CD4-positive, alpha-beta T cell treated with Interleukin-6 at 100 ng/mL for 8 hours (primary cell): ENCODE data around the gene TBC1D2.
A peak's percentile ranks its signal among the peaks of the same experiment; 100 is the strongest.
"Not testable (repeated sequence)": the region's sequence is repeated elsewhere in the genome, so short reads cannot be mapped to it uniquely, and the experiment has no call there.

Experiments
- DNase-seq: peaks from one replicate; pipeline ENCODE4 v3.0.0-alpha.2; 2020; ENCODE audit warnings: mixed read lengths, low spot score

Gene TBC1D2

GRCh38 chr9:98191671-98192502 is 63.6 kb downstream of the TBC1D2 start:
- DNase-seq: peak; percentile 45

GRCh38 chr9:98191181-98191608 is 64.3 kb downstream of the TBC1D2 start:
- DNase-seq: no peak

- DNase-seq: no peak
Observed at GRCh38 chr9:98190757-98191105, 64.7 kb downstream of the TBC1D2 start.

- no peak for DNase-seq
Observed at GRCh38 chr9:98189412-98189811, 66.0 kb downstream of the TBC1D2 start.

- DNase-seq: no peak
Observed at GRCh38 chr9:98187926-98188325, 67.5 kb downstream of the TBC1D2 start.

- no peak for DNase-seq
Observed at GRCh38 chr9:98186236-98186635, 69.2 kb downstream of the TBC1D2 start.

GRCh38 chr9:98185611-98186171 is 69.8 kb downstream of the TBC1D2 start:
- no peak for DNase-seq

GRCh38 chr9:98185021-98185567 is 70.4 kb downstream of the TBC1D2 start:
- DNase-seq: no peak

GRCh38 chr9:98184326-98184725 is 71.1 kb downstream of the TBC1D2 start:
- no peak for DNase-seq

GRCh38 chr9:98182889-98183599 is 72.4 kb downstream of the TBC1D2 start:
- no peak for DNase-seq

GRCh38 chr9:98182069-98182820 is 73.2 kb downstream of the TBC1D2 start:
- DNase-seq: no peak

- no peak for DNase-seq
Observed at GRCh38 chr9:98181746-98182068, 73.7 kb downstream of the TBC1D2 start.

- DNase-seq: no peak
Observed at GRCh38 chr9:98180996-98181395, 74.5 kb downstream of the TBC1D2 start.

- DNase-seq: no peak
Observed at GRCh38 chr9:98178874-98179850, 76.3 kb downstream of the TBC1D2 start.

GRCh38 chr9:98176391-98177259 is 78.8 kb downstream of the TBC1D2 start:
- no peak for DNase-seq

GRCh38 chr9:98175762-98176161 is 79.7 kb downstream of the TBC1D2 start:
- no peak for DNase-seq

- DNase-seq: no peak
Observed at GRCh38 chr9:98175028-98175569, 80.3 kb downstream of the TBC1D2 start.

- not testable (repeated sequence) for DNase-seq
Observed at GRCh38 chr9:98174502-98174918, 80.9 kb downstream of the TBC1D2 start.

- DNase-seq: no peak
Observed at GRCh38 chr9:98173181-98173580, 82.3 kb downstream of the TBC1D2 start.

- DNase-seq: no peak
Observed at GRCh38 chr9:98172604-98173003, 82.8 kb downstream of the TBC1D2 start.
